GM10266 (cell line): ENCODE results near the gene GPR153.

ENCODE experiments used
- DNase-seq: peaks from one replicate; pipeline ENCODE4 v3.0.0; 2012; ENCODE audit errors: extremely low spot score
- TF ChIP-seq, protein P1 (sequence below): IDR thresholded peaks from 2 replicates; pipeline ENCODE4 v1.5.1; 2012; ENCODE audit warnings: mild to moderate bottlenecking, low read depth; ENCODE audit not compliant: control insufficient read depth, insufficient read depth; ENCODE audit errors: missing control alignments

Gene GPR153

DNA sequence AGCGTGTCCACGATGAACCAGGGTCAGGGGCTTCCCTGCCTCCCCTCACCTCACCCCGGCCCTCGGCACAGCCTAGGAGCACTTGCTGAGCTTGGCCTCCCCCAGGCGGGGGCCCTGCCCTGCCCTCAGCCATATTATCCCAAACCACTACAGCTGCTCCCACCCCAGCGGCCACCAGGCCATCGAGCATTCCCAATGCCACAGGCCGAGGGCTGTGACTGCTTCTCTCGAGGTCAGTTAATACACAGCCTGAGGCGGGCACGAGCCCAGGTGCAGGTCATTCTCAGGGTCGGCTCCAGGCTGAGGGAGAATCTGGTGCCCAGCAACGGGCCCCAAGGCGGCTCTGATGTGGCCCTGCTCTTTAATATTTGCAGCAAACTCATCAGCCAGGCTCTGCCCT, 8.4 kb upstream of the GPR153 start:
- DNase-seq = no peak
- TF ChIP-seq, protein P1, sequence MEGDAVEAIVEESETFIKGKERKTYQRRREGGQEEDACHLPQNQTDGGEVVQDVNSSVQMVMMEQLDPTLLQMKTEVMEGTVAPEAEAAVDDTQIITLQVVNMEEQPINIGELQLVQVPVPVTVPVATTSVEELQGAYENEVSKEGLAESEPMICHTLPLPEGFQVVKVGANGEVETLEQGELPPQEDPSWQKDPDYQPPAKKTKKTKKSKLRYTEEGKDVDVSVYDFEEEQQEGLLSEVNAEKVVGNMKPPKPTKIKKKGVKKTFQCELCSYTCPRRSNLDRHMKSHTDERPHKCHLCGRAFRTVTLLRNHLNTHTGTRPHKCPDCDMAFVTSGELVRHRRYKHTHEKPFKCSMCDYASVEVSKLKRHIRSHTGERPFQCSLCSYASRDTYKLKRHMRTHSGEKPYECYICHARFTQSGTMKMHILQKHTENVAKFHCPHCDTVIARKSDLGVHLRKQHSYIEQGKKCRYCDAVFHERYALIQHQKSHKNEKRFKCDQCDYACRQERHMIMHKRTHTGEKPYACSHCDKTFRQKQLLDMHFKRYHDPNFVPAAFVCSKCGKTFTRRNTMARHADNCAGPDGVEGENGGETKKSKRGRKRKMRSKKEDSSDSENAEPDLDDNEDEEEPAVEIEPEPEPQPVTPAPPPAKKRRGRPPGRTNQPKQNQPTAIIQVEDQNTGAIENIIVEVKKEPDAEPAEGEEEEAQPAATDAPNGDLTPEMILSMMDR = no peak

DNA sequence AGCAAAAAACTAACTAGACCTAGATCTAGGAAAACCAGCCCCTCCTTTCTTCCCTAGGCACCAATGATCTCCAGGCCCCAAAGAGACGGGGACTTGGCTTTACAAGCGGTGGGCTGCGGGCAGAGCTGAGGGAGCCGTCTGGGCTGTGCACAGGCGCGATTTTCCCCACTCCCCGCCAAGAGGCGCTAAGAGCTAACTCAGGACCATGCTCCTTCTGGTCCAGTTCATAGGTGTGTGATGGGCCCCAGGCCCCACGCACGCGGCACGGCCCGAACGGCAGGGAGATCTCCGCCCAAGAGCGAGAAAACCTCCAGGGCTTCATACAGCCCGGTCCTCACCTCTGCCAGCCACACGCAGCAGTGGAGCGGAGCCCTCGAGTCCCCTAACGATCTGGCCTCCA, 7.5 kb upstream of the GPR153 start:
- DNase-seq = no peak
- TF ChIP-seq, protein P1 = no peak

DNA sequence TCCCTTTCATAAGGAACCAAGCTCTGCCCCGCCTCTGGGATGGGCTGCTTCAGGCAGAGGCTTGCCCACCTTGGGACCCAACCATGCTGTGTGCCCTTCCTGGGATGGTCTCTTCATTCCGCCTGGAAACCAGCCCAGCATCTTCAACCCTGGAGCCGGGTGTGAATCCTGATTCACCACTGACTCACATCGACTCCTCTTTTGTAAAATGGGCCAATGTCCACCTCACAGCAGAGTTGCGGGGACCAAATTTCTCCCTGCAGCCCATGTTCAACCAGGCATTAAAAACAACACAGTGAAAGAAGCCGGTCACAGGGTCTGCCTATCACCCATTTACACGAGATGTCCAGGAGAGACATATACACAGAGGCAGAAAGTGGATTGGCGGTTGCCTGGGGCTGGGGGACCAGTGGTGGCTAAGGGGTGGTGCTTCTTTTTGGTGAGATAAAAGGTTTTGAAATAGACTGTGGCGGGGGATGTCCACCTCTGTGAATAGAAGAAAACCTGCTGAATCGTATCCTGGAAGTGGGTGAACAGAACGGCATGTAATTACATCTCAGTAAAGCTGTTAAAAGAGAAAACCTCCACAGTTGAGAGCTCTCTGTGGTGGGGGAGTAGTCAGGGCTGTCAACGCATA, 6.9 kb upstream of the GPR153 start:
- DNase-seq = no peak
- TF ChIP-seq, protein P1 = no peak

DNA sequence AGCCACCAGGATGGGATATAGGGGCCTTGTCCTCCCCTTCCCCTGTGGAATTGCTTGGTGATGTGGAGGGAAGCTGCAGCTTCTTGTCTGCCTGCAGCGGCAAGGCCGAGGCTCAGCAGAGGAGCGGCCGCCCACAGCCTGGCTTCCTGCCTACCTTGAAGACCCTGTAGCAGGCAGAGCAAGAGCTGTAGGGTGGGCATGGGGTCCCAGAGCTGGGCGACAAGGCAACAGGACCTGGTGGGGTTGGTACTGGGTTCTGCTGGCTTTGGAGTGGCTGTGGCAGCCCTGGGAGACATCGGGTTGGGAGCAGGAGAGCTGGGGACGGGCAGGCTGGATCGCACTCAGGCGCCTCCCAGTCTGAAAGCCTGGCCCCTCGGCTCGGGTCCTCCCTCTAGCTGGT, 5.7 kb upstream of the GPR153 start:
- no peak for DNase-seq
- TF ChIP-seq, protein P1 = no peak

DNA sequence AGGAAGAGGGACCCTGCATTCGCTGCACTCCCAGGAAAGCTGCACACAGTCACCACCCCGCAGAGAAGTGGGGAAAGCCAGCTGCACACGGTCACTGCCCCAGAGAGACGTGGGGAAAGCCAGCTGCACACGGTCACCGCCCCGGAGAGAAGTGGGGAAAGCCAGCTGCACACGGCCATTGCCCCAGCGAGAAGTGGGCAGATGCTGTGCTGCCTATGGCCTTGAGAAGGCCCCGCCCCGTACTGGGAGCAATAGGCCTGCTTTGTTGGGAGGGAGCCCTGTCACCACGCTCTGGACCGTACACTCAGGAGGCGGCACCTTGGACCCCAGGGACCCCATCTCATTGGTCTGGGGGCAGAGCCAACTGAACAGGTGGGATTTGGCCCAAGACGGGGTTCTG, 4.3 kb upstream of the GPR153 start:
- DNase-seq = no peak
- TF ChIP-seq, protein P1 = no peak

DNA sequence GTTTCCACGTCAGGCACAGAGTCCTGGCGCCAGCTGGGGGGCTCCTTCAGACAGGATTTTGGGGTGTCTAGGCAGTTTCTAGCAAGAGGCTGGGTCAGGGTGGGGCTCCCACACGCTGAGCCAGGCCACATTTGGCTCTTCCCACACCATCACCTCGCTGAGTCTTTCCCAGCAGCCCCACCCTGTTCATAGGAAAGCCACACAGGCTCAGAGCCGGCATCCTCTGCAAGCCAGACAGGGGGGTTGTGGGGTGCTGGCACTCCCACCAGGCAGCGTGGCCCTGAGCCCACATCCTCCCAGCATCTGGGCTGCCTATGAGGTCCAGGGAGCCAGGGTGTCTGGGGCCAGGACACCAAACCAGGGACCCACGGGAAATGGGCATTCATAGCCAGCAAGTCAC, 2.8 kb upstream of the GPR153 start:
- DNase-seq = no peak
- TF ChIP-seq, protein P1 = no peak

DNA sequence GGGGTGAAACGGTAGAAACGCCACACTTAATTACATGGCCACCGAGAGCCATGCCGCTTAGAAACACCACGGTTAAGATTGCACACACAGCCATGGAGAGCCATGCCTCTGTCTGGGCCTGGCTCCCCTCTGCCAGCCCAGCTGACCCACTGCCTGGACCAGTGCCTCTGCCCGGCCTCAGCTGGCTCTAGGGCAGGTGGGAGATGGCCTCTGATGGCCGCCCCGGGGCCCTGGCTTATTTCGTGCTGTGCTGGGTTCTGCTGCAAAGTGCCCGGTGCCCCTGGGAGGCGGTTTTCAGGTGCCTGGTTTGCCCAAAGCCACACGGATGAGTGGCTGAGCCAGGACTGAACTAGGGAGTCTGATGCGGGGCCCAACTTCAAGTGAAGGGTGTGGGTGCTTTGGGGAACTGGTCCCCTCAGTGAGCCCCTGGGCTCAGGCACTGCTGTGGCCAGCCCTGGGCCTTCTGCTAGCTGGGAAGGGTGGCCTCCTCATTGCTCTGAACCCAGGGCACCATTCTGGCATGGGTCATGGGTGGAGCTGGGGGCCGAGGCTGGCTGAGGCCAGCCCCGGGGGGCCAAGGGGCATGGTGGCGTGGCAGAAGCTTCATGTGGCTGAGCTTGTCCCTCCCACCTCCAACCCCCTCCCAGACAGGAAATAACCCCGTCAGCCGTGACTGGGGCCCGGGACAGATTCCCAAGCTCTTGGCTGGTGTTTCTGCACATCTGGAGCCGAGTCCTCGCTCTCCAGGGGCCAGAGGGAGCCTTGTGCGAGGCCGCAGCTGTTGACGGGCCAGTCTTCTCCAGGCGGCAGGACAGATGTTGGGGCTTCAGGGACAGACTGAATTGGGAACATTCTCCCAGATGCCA, 1.9 kb upstream of the GPR153 start:
- no peak for DNase-seq
- TF ChIP-seq, protein P1 = no peak
